Stimulated activated CD8-positive, alpha-beta memory T cell treated with anti-CD3 and anti-CD28 coated beads, Interleukin-2, amount 100 ng/mL, for 1 hour (primary cell): ENCODE data around the gene IRAK1.

Source experiments
- DNase-seq, 2 donors: peaks; one replicate each; pipeline ENCODE4 v3.0.0-alpha.2; 2020; ENCODE audit warnings: low read depth in 2 of 2

Gene IRAK1

DNA sequence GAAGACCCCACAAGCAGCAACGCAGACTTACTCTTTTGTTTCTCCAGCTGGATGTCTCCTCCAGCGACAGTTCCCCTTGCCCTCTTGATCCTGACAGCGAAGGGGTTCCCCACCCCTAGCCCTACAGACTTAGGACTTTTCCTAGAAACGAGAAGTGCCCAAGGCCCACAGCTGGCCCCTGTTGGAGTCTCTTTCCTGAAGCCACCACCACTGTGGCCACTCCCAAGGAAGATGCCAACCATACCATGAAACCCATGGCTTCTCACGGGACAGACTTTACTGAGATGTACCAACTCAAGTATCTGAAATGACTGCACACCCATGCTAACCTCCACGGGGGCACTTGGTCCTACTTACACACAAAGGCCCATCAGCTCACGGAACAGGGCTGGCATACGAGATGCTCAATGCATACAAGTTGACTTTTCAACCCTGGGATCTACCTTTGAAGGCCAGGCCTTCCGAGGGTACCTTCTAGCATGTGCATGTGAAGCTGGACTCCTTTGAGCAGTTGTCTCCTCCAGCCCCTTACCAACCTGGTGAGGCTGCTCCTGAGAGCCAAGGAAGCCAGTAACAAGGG is 924 bp upstream of the IRAK1 start:
- no peak for DNase-seq

- no peak for DNase-seq
Observed at GRCh38 chrX:154019061-154019621, 561 bp downstream of the IRAK1 start.

- DNase-seq: no peak
Observed at GRCh38 chrX:154018518-154019060, 1.1 kb downstream of the IRAK1 start.

GRCh38 chrX:154017766-154018517 is 1.8 kb downstream of the IRAK1 start:
- DNase-seq: no peak

DNA sequence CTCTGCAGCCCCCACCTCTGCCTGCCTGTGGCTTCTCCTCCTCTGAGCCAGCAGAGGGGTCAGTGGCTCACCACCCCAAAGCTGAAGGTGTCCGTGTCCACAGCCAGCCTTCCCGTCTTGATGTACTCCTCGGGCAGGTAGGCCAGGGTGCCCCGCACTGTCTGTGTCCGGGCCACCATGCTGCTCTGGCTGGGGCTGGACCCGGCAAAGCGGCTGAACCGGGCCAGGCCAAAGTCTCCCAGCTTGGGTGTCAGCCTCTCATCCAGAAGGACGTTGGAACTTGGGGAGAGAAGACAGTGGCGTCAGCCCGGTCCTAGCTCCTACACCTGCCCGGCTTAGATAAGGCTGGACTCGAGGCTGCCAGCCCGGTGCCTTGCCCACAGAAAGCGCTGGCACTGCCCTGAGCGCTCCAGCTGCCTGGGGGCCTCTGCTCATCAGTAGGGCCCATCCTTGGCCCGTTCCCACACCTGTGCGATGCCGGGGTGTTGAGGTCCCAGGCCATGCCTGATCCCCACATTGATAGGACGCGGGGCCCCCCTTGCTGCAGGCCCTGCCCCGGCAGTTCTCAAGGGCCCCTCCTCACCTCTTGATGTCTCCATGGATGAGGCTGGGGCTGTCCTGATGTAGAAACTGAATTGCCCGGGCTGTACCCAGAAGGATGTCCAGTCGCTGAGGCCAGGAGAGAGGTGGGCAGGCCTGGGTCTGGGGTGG is 3.2 kb downstream of the IRAK1 start:
- DNase-seq: no peak

GRCh38 chrX:154015581-154016264 is 4.0 kb downstream of the IRAK1 start:
- DNase-seq: no peak

DNA sequence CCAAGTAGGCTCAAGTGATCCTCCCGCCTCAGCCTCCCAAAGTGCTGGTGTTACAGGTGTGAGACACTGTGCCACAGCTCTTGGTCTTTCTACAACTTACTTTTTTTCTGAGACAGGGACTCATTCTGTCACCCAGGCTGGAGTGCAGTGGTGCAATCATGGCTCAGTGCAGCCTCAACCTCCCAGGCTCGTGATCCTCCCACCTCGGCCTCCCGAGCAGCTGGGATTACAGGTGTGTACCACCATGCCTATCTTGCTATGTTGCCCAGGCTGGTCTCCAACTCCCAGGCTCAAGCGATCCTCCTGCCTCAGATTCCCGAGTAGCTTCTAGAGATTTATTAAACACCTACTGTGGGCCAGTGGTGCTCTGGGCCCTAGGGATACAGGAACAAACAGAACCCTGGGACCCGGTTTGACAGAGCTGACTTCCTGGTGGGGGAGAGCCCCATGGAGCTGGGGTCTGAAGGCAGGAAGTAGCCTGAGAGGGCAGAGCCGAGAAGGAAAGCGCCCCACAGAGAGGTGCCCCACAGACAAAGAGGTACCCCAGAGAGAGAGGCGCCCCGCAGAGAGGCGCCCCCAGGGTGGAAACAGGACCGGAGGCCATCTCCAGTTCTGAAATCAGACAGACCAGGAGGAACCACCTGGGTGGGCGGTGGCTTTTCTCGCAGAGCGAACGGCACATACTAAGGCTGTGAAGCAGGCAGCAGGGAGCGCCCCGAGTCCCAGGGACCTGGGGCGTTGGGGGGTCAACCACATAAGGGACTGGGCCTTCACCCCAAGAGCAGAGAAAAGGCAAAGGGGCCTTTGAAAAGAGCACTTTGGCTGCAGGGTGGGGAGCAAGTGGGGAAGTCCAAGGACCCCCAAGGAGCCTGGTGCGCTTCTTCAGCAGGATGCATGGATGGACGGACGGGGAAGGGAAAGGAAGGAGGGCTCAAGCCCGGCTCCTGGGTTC is 5.0 kb downstream of the IRAK1 start:
- no peak for DNase-seq

DNA sequence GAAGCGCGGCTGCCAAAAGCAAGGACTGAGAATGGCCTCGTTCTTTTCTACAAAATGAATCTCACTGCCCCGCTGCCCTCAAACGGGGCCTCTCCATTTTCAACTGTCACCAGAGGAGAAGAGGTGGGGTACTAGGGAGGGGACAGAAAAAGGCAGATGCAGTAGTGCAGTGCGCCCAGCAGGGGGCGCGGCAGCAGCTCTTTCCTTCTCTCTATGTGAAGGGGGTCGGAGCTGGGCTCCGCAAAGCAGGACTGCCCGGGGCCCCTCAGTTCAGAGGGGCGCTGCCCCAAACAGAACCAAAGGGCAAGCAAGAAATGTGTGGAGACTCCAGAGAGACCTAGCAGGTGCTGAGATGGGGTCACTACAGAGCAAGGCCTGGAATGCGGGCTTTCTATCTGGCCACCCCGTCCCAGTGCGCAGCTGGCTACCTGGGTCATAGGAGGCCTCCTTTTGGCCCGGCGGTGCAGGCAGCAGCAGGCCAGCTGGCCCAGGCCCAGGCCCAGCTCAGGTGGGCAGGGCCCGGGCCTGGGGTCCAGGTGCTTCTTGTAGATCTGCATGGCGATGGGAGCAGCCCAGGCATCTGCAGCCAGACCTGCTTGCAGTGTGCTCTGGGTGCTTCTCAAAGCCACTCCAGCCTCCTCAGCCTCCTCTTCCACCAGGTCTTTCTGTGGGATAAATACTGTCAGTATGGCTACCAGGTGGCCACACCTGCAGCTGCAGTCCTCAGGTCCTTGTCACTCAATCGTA is 5.9 kb downstream of the IRAK1 start:
- no peak for DNase-seq

- no peak for DNase-seq
Observed at GRCh38 chrX:154013001-154013421, 6.7 kb downstream of the IRAK1 start.

- no peak for DNase-seq
Observed at GRCh38 chrX:154012336-154012991, 7.2 kb downstream of the IRAK1 start.

DNA sequence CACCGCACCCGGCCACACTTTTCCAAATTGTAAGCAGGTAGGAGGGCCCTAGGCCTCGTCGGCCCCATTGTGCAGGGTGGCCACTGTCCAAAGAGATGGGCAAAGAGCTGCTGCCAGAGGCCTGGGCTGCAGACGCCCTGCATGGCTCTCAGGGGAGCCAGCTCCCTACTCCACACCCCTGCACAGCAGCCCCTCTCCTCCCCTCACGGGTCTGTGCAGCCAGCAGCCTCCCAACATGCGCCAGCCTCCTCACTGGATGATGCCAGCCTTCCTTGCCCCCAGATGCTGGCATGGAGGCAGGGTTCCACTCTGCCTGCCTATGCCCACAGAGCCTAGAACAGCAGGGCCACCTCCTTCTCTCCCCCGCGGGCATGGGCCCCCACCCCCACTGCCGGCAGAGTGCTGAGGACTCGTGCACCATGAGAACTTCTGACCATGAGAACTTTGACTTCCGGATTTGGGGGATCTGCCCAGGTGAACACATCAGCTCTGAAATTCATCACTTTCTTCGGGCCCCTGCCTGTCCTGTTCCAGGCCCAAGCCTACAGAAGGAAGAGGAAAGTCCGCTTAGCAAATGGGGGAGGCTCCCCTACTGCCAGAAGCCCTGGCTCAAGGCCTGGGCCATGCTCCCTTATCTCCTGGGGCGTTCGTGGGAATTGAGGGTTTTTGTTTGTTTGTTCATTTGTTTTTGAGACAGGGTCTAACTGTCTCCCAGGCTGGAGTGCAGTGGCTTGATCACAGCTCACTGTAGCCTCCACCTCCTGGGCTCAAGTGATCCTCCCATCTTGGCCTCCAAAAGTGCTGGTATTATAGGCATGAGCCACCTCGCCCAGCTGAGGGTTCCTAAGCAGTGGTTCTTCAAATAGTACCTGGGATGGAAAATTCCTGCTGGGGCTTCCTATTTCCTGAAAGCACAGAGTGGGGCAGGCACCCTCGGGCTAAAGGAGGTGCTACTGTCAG is 8.0 kb downstream of the IRAK1 start:
- no peak for DNase-seq

DNA sequence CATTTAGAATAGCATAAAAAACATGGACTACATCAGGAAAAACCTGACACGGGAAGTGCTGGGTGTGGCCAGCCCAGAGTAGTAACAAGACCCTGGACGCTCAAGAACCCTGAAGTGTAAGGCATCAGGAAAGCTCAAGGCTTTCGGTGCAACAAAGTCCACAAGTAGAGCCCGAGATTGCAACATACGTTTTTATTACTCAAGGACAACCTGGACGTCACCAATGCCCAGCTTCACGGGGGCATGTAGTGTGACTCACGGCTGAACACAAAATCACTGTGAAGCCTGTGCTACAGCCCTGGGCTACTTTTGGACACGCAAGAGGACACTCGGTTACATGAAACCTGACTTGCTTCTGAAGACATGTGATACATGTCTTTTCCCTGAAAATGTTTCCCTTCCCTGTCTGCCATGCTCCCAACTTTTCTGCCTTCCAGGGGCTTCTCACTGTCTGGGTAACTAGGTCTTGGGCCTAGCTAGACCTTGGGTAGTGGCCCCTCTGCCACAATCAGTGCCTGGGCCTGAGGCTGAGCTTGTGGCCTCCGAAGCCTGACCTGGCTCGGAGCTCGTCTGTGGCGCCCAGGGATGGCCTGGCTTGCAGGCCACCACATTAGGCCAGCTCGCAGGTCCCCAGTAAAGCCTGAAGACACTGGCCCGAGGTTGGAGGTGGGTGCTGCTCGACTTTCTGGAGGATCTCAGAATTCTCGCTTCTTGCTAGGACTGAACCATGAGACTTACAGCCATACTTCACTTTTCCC is 9.2 kb downstream of the IRAK1 start:
- DNase-seq: no peak

DNA sequence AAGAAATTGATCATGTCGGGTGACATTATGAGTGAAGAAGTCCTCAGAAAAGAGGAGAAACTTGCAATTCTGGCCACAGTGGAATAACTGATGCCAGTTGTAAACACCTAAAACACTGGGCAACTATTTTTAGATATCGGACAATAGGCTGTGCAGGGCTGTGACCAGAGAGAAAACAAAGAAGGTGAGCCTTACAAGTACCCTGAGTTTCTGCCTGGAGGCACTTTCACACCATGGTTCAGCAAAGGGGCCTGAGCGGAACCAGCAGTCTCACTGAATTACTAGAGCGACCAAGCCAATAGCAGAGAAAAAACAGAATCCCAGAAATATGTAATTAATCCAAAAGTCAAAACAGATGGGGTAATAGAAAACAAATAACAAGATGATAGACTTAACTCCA is 11.2 kb downstream of the IRAK1 start:
- DNase-seq: no peak

DNA sequence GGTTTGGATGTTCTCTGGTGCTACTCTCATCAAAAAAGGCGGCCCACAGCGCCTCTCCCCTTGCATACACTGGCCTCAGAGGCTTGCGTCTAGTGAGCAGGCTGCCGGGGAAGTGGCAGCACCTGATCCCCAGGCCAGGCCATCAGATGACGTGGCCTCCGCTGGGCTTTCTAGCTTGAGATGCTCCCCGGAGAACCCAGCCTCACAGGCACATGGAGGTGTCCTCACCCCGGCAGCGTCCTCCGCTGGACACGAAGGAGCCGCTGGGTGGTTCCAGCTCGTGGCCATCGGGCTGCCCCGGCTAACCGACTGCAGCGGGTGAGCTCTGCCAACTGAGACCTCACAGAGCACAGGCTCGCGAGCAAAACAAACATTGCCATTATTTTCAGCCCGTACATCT is 12.8 kb downstream of the IRAK1 start:
- no peak for DNase-seq

- DNase-seq: no peak
Observed at GRCh38 chrX:154004315-154004714, 15.4 kb downstream of the IRAK1 start.

GRCh38 chrX:154002215-154002719 is 17.4 kb downstream of the IRAK1 start:
- DNase-seq: no peak

DNA sequence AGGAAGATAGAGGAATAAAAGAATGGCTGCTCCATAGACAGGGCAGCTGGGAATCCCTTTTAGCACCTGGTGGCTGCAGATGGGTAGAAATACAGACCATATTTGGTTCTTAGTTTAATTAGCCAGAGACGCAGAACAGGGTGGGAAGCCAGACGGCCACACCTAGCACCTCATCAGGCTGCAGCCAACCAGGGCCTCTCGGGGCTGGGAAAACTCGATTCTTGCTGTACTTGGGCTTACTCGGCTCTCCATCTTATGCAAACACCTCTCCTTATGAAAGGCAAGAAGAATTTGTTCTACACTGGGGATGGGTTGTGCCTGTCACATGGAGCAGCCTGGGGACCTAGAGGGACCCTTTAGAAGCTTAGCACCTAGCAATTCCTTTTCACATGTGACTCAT is 19.7 kb downstream of the IRAK1 start:
- no peak for DNase-seq
